OCI-LY1 (cell line): Measurements from ENCODE around the gene SMPD3.

ENCODE experiments used
- H2AFZ ChIP-seq: fragments of 200-600 bp; sonication (generic), shearing (Covaris generic); 2 replicates; pipeline ENCODE4 v1.6.0; 2014; ENCODE audit warnings: antibody characterized with exemption, mild to moderate bottlenecking, low read length
- H3F3A ChIP-seq: fragments of 200-600 bp; sonication (generic), shearing (Covaris generic); 2 replicates; pipeline ENCODE4 v1.6.0; 2014; ENCODE audit warnings: mild to moderate bottlenecking, antibody characterized with exemption, low read length, moderate library complexity; ENCODE audit not compliant: insufficient read depth
- H3K27ac ChIP-seq: fragments of 200-600 bp; sonication (generic); 2 replicates; pipeline ENCODE4 v1.5.1; 2014; ENCODE audit warnings: low read length, mixed run types, mild to moderate bottlenecking, low read depth; ENCODE audit not compliant: poor library complexity, severe bottlenecking
- H3K27me3 ChIP-seq: fragments of 200-600 bp; sonication (generic); 2 replicates; pipeline ENCODE4 v1.6.0; 2014; ENCODE audit warnings: antibody characterized with exemption, mild to moderate bottlenecking, low read length, moderate library complexity; ENCODE audit not compliant: insufficient read depth
- H3K36me3 ChIP-seq: fragments of 200-600 bp; sonication (generic); 2 replicates; pipeline ENCODE4 v1.6.1; 2014; ENCODE audit warnings: mild to moderate bottlenecking, antibody characterized with exemption, low read length, moderate library complexity, mixed read lengths; ENCODE audit not compliant: insufficient read depth
- H3K4me1 ChIP-seq: fragments of 200-600 bp; sonication (generic); 2 replicates; pipeline ENCODE4 v1.5.1; 2014; ENCODE audit warnings: mild to moderate bottlenecking, low read length, moderate library complexity; ENCODE audit not compliant: insufficient read depth, severe bottlenecking
- H3K4me2 ChIP-seq: fragments of 200-600 bp; sonication (generic), shearing (Covaris generic); 2 replicates; pipeline ENCODE4 v1.6.1; 2014; ENCODE audit warnings: low read length
- H3K4me3 ChIP-seq: fragments of 200-600 bp; sonication (generic); 2 replicates; pipeline ENCODE4 v1.5.1; 2014; ENCODE audit warnings: low read length, low read depth, mild to moderate bottlenecking, mixed read lengths; ENCODE audit not compliant: poor library complexity, severe bottlenecking
- H3K79me2 ChIP-seq: fragments of 200-600 bp; shearing (Covaris generic); 2 replicates; pipeline ENCODE4 v1.6.1; 2016; ENCODE audit warnings: mixed run types, low read length, mixed read lengths; ENCODE audit not compliant: insufficient read depth
- H3K9ac ChIP-seq: fragments of 200-600 bp; sonication (generic), shearing (Covaris generic); 2 replicates; pipeline ENCODE4 v1.6.1; 2014; ENCODE audit warnings: mild to moderate bottlenecking, low read length, mixed read lengths
- H3K9me2 ChIP-seq: fragments of 200-600 bp; sonication (generic), shearing (Covaris generic); 2 replicates; pipeline ENCODE4 v1.6.1; 2014; ENCODE audit warnings: low read depth, mild to moderate bottlenecking, low read length, mixed read lengths
- H3K9me3 ChIP-seq: fragments of 200-600 bp; shearing (Covaris generic); 2 replicates; pipeline ENCODE4 v1.6.1; 2014; ENCODE audit warnings: low read length, mixed read lengths
- H4K20me1 ChIP-seq: fragments of 200-600 bp; sonication (generic), shearing (Covaris generic); 2 replicates; pipeline ENCODE4 v1.6.0; 2016; ENCODE audit warnings: mild to moderate bottlenecking, low read length; ENCODE audit not compliant: insufficient read depth
- CTCF ChIP-seq: fragments of 200-600 bp; sonication (generic), shearing (Covaris generic); IDR thresholded peaks from 2 replicates; pipeline ENCODE4 v1.5.1; 2017; ENCODE audit warnings: mild to moderate bottlenecking, antibody characterized with exemption, low read length, moderate library complexity, mixed read lengths
- EZH2 ChIP-seq: fragments of 200-600 bp; sonication (generic), shearing (Covaris generic); IDR thresholded peaks from 2 replicates; pipeline ENCODE4 v1.8.0; 2017; ENCODE audit warnings: borderline replicate concordance, mixed run types, mild to moderate bottlenecking, antibody characterized with exemption, low read length, moderate library complexity, mixed read lengths

The SMPD3 gene

GRCh38 chr16:68387301-68387700 is 61.0 kb downstream of the SMPD3 start:
- H3K79me2 ChIP-seq = no peaks in the 10 kb centered on the region
- H3K4me1 ChIP-seq = no peaks in the 10 kb centered on the region
- no peaks in the 10 kb centered on the region for H3K27me3 ChIP-seq
- no peak overlapping the region for H3K9ac ChIP-seq
- no peak for TF ChIP-seq EZH2
- TF ChIP-seq CTCF = no peak
- H3F3A ChIP-seq = no peaks in the 10 kb centered on the region
- no peaks in the 10 kb centered on the region for H3K9me3 ChIP-seq
- H3K27ac ChIP-seq = no peak overlapping the region
- H3K9me2 ChIP-seq = no peaks in the 10 kb centered on the region
- H3K4me3 ChIP-seq = no peak overlapping the region
- no peaks in the 10 kb centered on the region for H3K36me3 ChIP-seq
- no peak overlapping the region for H3K4me2 ChIP-seq
- no peaks in the 10 kb centered on the region for H4K20me1 ChIP-seq
- no peak overlapping the region for H2AFZ ChIP-seq

- H3K9ac ChIP-seq = no peak overlapping the region
- no peaks in the 10 kb centered on the region for H4K20me1 ChIP-seq
- no peaks in the 10 kb centered on the region for H3F3A ChIP-seq
- no peaks in the 10 kb centered on the region for H3K9me3 ChIP-seq
- no peak overlapping the region for H3K4me2 ChIP-seq
- H3K9me2 ChIP-seq = no peaks in the 10 kb centered on the region
- H3K27ac ChIP-seq = no peak overlapping the region
- no peaks in the 10 kb centered on the region for H3K4me1 ChIP-seq
- H2AFZ ChIP-seq = no peak overlapping the region
- H3K79me2 ChIP-seq = no peaks in the 10 kb centered on the region
- no peaks in the 10 kb centered on the region for H3K36me3 ChIP-seq
- no peaks in the 10 kb centered on the region for H3K27me3 ChIP-seq
- TF ChIP-seq CTCF (no peak), EZH2 (no peak)
- H3K4me3 ChIP-seq = no peak overlapping the region
Observed at GRCh38 chr16:68386628-68387027, 61.7 kb downstream of the SMPD3 start.

GRCh38 chr16:68385371-68385770 is 62.9 kb downstream of the SMPD3 start:
- H3K9ac ChIP-seq = no peak overlapping the region
- no peaks in the 10 kb centered on the region for H3K36me3 ChIP-seq
- no peak overlapping the region for H3K27ac ChIP-seq
- no peak overlapping the region for H2AFZ ChIP-seq
- no peaks in the 10 kb centered on the region for H3K9me2 ChIP-seq
- H3K27me3 ChIP-seq = no peaks in the 10 kb centered on the region
- no peak overlapping the region for H3K4me3 ChIP-seq
- H3K79me2 ChIP-seq = no peaks in the 10 kb centered on the region
- no peak overlapping the region for H3K4me2 ChIP-seq
- H4K20me1 ChIP-seq = no peaks in the 10 kb centered on the region
- no peaks in the 10 kb centered on the region for H3K9me3 ChIP-seq
- TF ChIP-seq CTCF = no peak
- no peak for TF ChIP-seq EZH2
- no peaks in the 10 kb centered on the region for H3K4me1 ChIP-seq
- no peaks in the 10 kb centered on the region for H3F3A ChIP-seq
